HG03108 (cell line): ENCODE measurements around the gene KLC1.

Source experiments
- ATAC-seq: cut with Tn5 transposase; IDR thresholded peaks from one replicate; pipeline ENCODE4 v1.9.1; 2021; ENCODE audit warnings: moderate library complexity; ENCODE audit not compliant: unreplicated experiment

Gene KLC1

GRCh38 chr14:103688906-103689902, 60.2 kb downstream of the KLC1 start:
- peak; percentile 42 for ATAC-seq

GRCh38 chr14:103690332-103690731, 61.3 kb downstream of the KLC1 start:
- no peak for ATAC-seq

- ATAC-seq, result peak; percentile 59
Observed at GRCh38 chr14:103691655-103692054, 62.6 kb downstream of the KLC1 start.

GRCh38 chr14:103692159-103692558, 63.1 kb downstream of the KLC1 start:
- peak; percentile 3 for ATAC-seq

- no peak for ATAC-seq
Observed at GRCh38 chr14:103692871-103693270, 63.9 kb downstream of the KLC1 start.

GRCh38 chr14:103693515-103693914, 64.5 kb downstream of the KLC1 start:
- ATAC-seq, result no peak

- no peak for ATAC-seq
Observed at GRCh38 chr14:103694572-103695026, 65.6 kb downstream of the KLC1 start.

- ATAC-seq, result no peak
Observed at GRCh38 chr14:103695296-103696069, 66.5 kb downstream of the KLC1 start.

GRCh38 chr14:103696070-103696402, 67.0 kb downstream of the KLC1 start:
- no peak for ATAC-seq

GRCh38 chr14:103696466-103697071, 67.6 kb downstream of the KLC1 start:
- no peak for ATAC-seq

- ATAC-seq, result no peak
Observed at GRCh38 chr14:103697206-103697602, 68.2 kb downstream of the KLC1 start.

GRCh38 chr14:103697603-103698379, 68.8 kb downstream of the KLC1 start:
- no peak for ATAC-seq

- ATAC-seq, result no peak
Observed at GRCh38 chr14:103698380-103699260, 69.6 kb downstream of the KLC1 start.

- no peak for ATAC-seq
Observed at GRCh38 chr14:103699261-103699661, 70.2 kb downstream of the KLC1 start.

GRCh38 chr14:103699901-103700752, 71.1 kb downstream of the KLC1 start:
- no peak for ATAC-seq

- no peak for ATAC-seq
Observed at GRCh38 chr14:103700753-103701490, 71.9 kb downstream of the KLC1 start.

GRCh38 chr14:103702095-103702494, 73.1 kb downstream of the KLC1 start:
- ATAC-seq, result no peak
